Fibroblast of skin of left quadriceps (primary cell): ENCODE measurements around the gene CORO7.
"Not testable (repeated sequence)": the region's sequence is repeated elsewhere in the genome, so short reads cannot be mapped to it uniquely, and the experiment has no call there.

Experiments used
- DNase-seq, 2 experiments: peaks; one replicate each; pipeline ENCODE4 v3.0.0-alpha.2; 2013; ENCODE audit warnings: low read depth in 2 of 2

The CORO7 gene

GRCh38 chr16:4402439-4403132 lies 13.8 kb downstream of the CORO7 start:
- DNase-seq: no peak

- no peak for DNase-seq
Measured at GRCh38 chr16:4401510-4401909, 14.9 kb downstream of the CORO7 start.

GRCh38 chr16:4401094-4401501 lies 15.3 kb downstream of the CORO7 start:
- DNase-seq: no peak

- DNase-seq: no peak
Measured at GRCh38 chr16:4399001-4399730, 17.2 kb downstream of the CORO7 start.

- no peak for DNase-seq
Measured at GRCh38 chr16:4395055-4395726, 21.2 kb downstream of the CORO7 start.

- not testable (repeated sequence) for DNase-seq
Measured at GRCh38 chr16:4393850-4394249, 22.5 kb downstream of the CORO7 start.

- DNase-seq: no peak
Measured at GRCh38 chr16:4393240-4393600, 23.2 kb downstream of the CORO7 start.

- peak; percentile 93 to 95 for DNase-seq
Measured at GRCh38 chr16:4392382-4393239, 23.8 kb downstream of the CORO7 start.

- DNase-seq: no peak
Measured at GRCh38 chr16:4391631-4392381, 24.6 kb downstream of the CORO7 start.

GRCh38 chr16:4390266-4391260 lies 25.8 kb downstream of the CORO7 start:
- no peak for DNase-seq

GRCh38 chr16:4389051-4389955 lies 27.1 kb downstream of the CORO7 start:
- no peak for DNase-seq

- DNase-seq: no peak
Measured at GRCh38 chr16:4388271-4389021, 27.9 kb downstream of the CORO7 start.

- DNase-seq: no peak
Measured at GRCh38 chr16:4387781-4388180, 28.6 kb downstream of the CORO7 start.

GRCh38 chr16:4386951-4387565 lies 29.3 kb downstream of the CORO7 start:
- DNase-seq: no peak

- DNase-seq: no peak
Measured at GRCh38 chr16:4386451-4386805, 30.0 kb downstream of the CORO7 start.

- DNase-seq: no peak
Measured at GRCh38 chr16:4385789-4386450, 30.5 kb downstream of the CORO7 start.

GRCh38 chr16:4385066-4385788 lies 31.2 kb downstream of the CORO7 start:
- no peak for DNase-seq
